ENCODE measurements around the gene ANO1.

DNA sequence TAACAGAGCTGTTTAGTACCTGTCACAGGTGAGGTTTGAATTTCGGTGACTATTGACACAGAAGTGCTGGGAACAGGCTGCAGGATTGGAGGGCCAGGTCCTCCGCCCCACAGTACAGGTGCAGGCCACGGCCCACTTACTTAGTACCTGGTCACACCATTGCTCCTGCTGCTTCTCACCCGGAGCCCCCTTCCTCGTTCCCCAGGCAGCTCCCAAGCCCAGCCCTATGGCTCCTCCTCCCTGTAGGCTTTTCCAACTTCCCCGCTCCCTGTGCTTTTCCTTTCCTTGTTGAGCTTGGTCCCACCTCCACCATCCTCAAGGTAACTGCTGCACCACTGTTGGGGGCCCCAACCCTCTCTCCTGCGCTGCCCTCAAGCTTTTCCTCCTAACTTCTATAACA is 27.9 kb upstream of the ANO1 start:
- TF ChIP-seq ZFP30 (CRISPR knock-in tag; IDR thresholded peaks at IDR 0.05) (no peak), ARNTL (CRISPR knock-in tag; IDR thresholded peaks at IDR 0.05; ENCODE audit: borderline replicate concordance, low read depth) (no peak), TCF4 (CRISPR knock-in tag; IDR thresholded peaks at IDR 0.05; ENCODE audit: borderline replicate concordance) (no peak), GLIS3 (CRISPR knock-in tag; IDR thresholded peaks at IDR 0.05) (no peak), ZC3H10 (CRISPR knock-in tag; IDR thresholded peaks at IDR 0.05) (no peak), TSHZ2 (CRISPR knock-in tag; IDR thresholded peaks at IDR 0.05) (no peak), BACH2 (CRISPR knock-in tag; IDR thresholded peaks at IDR 0.05; ENCODE audit: borderline replicate concordance) (no peak), RARB (CRISPR knock-in tag; IDR thresholded peaks at IDR 0.05) (no peak), PPARA (CRISPR knock-in tag; IDR thresholded peaks at IDR 0.05; ENCODE audit: borderline replicate concordance) (no peak), CSRNP3 (CRISPR knock-in tag; IDR thresholded peaks at IDR 0.05) (no peak)
- TF ChIP-seq, protein P1, sequence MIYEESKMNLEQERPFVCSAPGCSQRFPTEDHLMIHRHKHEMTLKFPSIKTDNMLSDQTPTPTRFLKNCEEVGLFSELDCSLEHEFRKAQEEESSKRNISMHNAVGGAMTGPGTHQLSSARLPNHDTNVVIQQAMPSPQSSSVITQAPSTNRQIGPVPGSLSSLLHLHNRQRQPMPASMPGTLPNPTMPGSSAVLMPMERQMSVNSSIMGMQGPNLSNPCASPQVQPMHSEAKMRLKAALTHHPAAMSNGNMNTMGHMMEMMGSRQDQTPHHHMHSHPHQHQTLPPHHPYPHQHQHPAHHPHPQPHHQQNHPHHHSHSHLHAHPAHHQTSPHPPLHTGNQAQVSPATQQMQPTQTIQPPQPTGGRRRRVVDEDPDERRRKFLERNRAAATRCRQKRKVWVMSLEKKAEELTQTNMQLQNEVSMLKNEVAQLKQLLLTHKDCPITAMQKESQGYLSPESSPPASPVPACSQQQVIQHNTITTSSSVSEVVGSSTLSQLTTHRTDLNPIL (CRISPR knock-in tag; IDR thresholded peaks at IDR 0.05; ENCODE audit: low read depth) = no peak
- TF ChIP-seq, protein P2, sequence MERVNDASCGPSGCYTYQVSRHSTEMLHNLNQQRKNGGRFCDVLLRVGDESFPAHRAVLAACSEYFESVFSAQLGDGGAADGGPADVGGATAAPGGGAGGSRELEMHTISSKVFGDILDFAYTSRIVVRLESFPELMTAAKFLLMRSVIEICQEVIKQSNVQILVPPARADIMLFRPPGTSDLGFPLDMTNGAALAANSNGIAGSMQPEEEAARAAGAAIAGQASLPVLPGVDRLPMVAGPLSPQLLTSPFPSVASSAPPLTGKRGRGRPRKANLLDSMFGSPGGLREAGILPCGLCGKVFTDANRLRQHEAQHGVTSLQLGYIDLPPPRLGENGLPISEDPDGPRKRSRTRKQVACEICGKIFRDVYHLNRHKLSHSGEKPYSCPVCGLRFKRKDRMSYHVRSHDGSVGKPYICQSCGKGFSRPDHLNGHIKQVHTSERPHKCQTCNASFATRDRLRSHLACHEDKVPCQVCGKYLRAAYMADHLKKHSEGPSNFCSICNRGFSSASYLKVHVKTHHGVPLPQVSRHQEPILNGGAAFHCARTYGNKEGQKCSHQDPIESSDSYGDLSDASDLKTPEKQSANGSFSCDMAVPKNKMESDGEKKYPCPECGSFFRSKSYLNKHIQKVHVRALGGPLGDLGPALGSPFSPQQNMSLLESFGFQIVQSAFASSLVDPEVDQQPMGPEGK (CRISPR knock-in tag; IDR thresholded peaks at IDR 0.05; ENCODE audit: borderline replicate concordance) = no peak

Measured in SK-N-SH treated with all-trans-retinoic acid at 6 μM for 48 hours (cell line).